Endothelial cell of umbilical vein (primary cell): ENCODE results near the gene CLIP1. TPM values are rescaled to one million over a fixed set of nuclear protein-coding genes. Genes with fewer than 3 reads are reported as not detected.

Experiments used
- BruUV-seq: library from RNA; stranded (reverse); fragments of 400-500 nt; replicated peaks from 2 replicates; lab custom pipeline; 2021; lab: Mats Ljungman, UMichigan
- CTCF ChIA-PET: fragments of 300-600, 350-600 bp; sonication (Branson Sonifier 250); formaldehyde crosslinking; loops from one replicate; lab custom pipeline; 2021; ENCODE audit warnings: antibody characterized with exemption, inconsistent platforms; lab: Charles Lee
- POLR2A ChIA-PET: fragments of 300-600, 350-600 bp; sonication (Branson Sonifier 250); formaldehyde crosslinking; loops from one replicate; lab custom pipeline; 2021; ENCODE audit warnings: antibody characterized with exemption, inconsistent platforms; lab: Charles Lee
- DNase-seq: peaks from one replicate; pipeline ENCODE4 v3.0.0-alpha.2; 2011; ENCODE audit warnings: low read depth, low spot score
- FAIRE-seq: peaks from 2 replicates; lab custom pipeline; 2011; peaks lifted over from hg19 to GRCh38; lab: Jason Lieb, UNC
- H2AFZ ChIP-seq: 2 replicates; pipeline ENCODE4 v1.6.0; 2012; ENCODE audit warnings: low read depth, low read length, control low read depth, inconsistent platforms
- H3K27ac ChIP-seq: 2 replicates; pipeline ENCODE4 v1.5.1; 2011; ENCODE audit warnings: low read depth, mild to moderate bottlenecking, control low read depth, low read length, moderate library complexity; ENCODE audit not compliant: insufficient read depth
- H3K27me3 ChIP-seq, 2 experiments: 2 replicates each; pipeline versions ENCODE4 v1.6.0 to v1.6.1; 2011; ENCODE audit warnings: low read length in 2 of 2, mixed read lengths in 1 of 2; ENCODE audit not compliant: control insufficient read depth in 2 of 2, insufficient read depth in 2 of 2
- H3K36me3 ChIP-seq, 2 experiments: 2 replicates in 1 of 2; 3 replicates in 1 of 2; pipeline ENCODE4 v1.5.1; 2011; ENCODE audit warnings: low read length in 2 of 2, mild to moderate bottlenecking in 1 of 2, moderate library complexity in 1 of 2; ENCODE audit not compliant: control insufficient read depth in 2 of 2, insufficient read depth in 2 of 2; ENCODE audit errors: extremely low read depth in 1 of 2
- H3K4me1 ChIP-seq: 3 replicates; pipeline ENCODE4 v1.5.1; 2011; ENCODE audit warnings: mild to moderate bottlenecking, low read length; ENCODE audit not compliant: control insufficient read depth, insufficient read depth; ENCODE audit errors: extremely low read depth
- H3K4me2 ChIP-seq: 2 replicates; pipeline ENCODE4 v1.6.1; 2011; ENCODE audit warnings: low read length, control low read depth, mixed read lengths; ENCODE audit not compliant: insufficient read depth
- H3K4me3 ChIP-seq, 3 experiments: fragments of 200-600 bp in 1 of 3; sonication (generic), shearing (Covaris generic) in 1 of 3; replicated peaks in 1 of 3; 2 replicates each; pipeline ENCODE4 v1.5.1; 2011 to 2016; ENCODE audit warnings: control low read depth in 3 of 3, low read length in 3 of 3, mild to moderate bottlenecking in 2 of 3, inconsistent platforms in 1 of 3, low read depth in 1 of 3, moderate library complexity in 1 of 3; ENCODE audit not compliant: insufficient read depth in 1 of 3
- H3K79me2 ChIP-seq: 2 replicates; pipeline ENCODE4 v1.6.0; 2012; ENCODE audit warnings: low read length, inconsistent platforms; ENCODE audit not compliant: control insufficient read depth, insufficient read depth
- H3K9ac ChIP-seq: replicated peaks from 2 replicates; pipeline ENCODE3; 2011; ENCODE audit warnings: low read length, control low read depth; ENCODE audit not compliant: insufficient read depth; ENCODE audit errors: extremely low read depth
- H3K9me1 ChIP-seq: replicated peaks from 3 replicates; pipeline ENCODE4 v1.6.0; 2011; ENCODE audit warnings: mild to moderate bottlenecking, low read length; ENCODE audit not compliant: control insufficient read depth, insufficient read depth; ENCODE audit errors: extremely low read depth
- H3K9me3 ChIP-seq: replicated peaks from 2 replicates; pipeline ENCODE4 v1.5.1; 2012; ENCODE audit warnings: low read length, inconsistent platforms; ENCODE audit not compliant: control insufficient read depth, insufficient read depth
- H4K20me1 ChIP-seq: replicated peaks from 2 replicates; pipeline ENCODE3; 2011; ENCODE audit warnings: mild to moderate bottlenecking, low read length; ENCODE audit not compliant: control insufficient read depth, insufficient read depth; ENCODE audit errors: extremely low read depth
- EZH2 ChIP-seq: IDR thresholded peaks from 2 replicates; pipeline ENCODE4 v1.6.1; 2012; ENCODE audit warnings: borderline replicate concordance, low read depth, mild to moderate bottlenecking, moderate library complexity, low read length, inconsistent platforms; ENCODE audit not compliant: severe bottlenecking
- FOS ChIP-seq: IDR thresholded peaks from 2 replicates; pipeline ENCODE4 v1.6.1; 2011; ENCODE audit warnings: mild to moderate bottlenecking, low read length, moderate library complexity, borderline replicate concordance; ENCODE audit not compliant: insufficient read depth
- GATA2 ChIP-seq: IDR thresholded peaks from 2 replicates; pipeline ENCODE4 v1.7.0; 2011; ENCODE audit warnings: low read depth, mild to moderate bottlenecking, moderate library complexity, mixed read lengths, low read length; ENCODE audit not compliant: insufficient read length, insufficient read depth
- JUN ChIP-seq: IDR thresholded peaks from 2 replicates; pipeline ENCODE4 v1.6.1; 2011; ENCODE audit warnings: borderline replicate concordance, low read depth; ENCODE audit not compliant: insufficient read length, insufficient read depth
- MYC ChIP-seq: IDR thresholded peaks from one replicate; pipeline ENCODE4 v1.6.1; 2011; ENCODE audit warnings: mild to moderate bottlenecking, low read depth, low read length
- POLR2A ChIP-seq: IDR thresholded peaks from 2 replicates; pipeline ENCODE4 v1.6.1; 2012; ENCODE audit warnings: low read depth, mild to moderate bottlenecking, control low read depth, low read length
- POLR2AphosphoS5 ChIP-seq: IDR thresholded peaks from 2 replicates; pipeline ENCODE4 v1.6.1; 2012; ENCODE audit warnings: low read depth, mild to moderate bottlenecking, control low read depth, low read length, moderate library complexity; ENCODE audit not compliant: insufficient read depth
- dilution Hi-C: fragments of 300-500 bp; cut with MboI; formaldehyde crosslinking; loops from one replicate; pipeline ENCODE4 v1.15.0; 2019; ENCODE audit warnings: low sequenced_read_pairs; ENCODE audit not compliant: extremely low pct_ligation_motif_present
- intact Hi-C: fragments of 100-400 bp; cut with micrococcal nuclease; formaldehyde crosslinking; loops from one replicate; pipeline ENCODE4 v1.10.0; 2022
- polyA plus RNA-seq, 4 experiments: library from polyadenylated mRNA; depleted of rRNA in 3 of 4; stranded (reverse) in 3 of 4; unstranded in 1 of 4; fragments of >200 nt; gene quantifications; 2 replicates each; pipeline versions ENCODE4 v1.2.1 to v1.2.3, GENCODE V29; 2011 to 2012; ENCODE audit warnings: missing spikeins in 1 of 4
- total RNA-seq: library from RNA; stranded (reverse); gene quantifications from 2 replicates; pipeline ENCODE4 v1.2.3, GENCODE V29; 2021
- TF ChIP-seq, protein P1 (sequence below): IDR thresholded peaks from 2 replicates; pipeline ENCODE4 v1.6.1; 2011; ENCODE audit not compliant: insufficient read depth, insufficient read length
- TF ChIP-seq, protein P2 (sequence below), 2 donors: IDR thresholded peaks; 1 replicate in 1 of 2; 2 replicates in 1 of 2; pipeline ENCODE4 v1.5.1; 2011; ENCODE audit warnings: low read length in 2 of 2, mild to moderate bottlenecking in 2 of 2, moderate library complexity in 2 of 2, control low read depth in 1 of 2, inconsistent platforms in 1 of 2, low read depth in 1 of 2; ENCODE audit not compliant: insufficient read depth in 1 of 2; ENCODE audit errors: extremely low read depth in 1 of 2

CLIP1 gene
- total and polyA plus RNA-seq, 2 donors (not counting 3 experiments of a cell fraction or from before 2014, with no cell fraction given), result 56.5 to 84.3 TPM

DNA sequence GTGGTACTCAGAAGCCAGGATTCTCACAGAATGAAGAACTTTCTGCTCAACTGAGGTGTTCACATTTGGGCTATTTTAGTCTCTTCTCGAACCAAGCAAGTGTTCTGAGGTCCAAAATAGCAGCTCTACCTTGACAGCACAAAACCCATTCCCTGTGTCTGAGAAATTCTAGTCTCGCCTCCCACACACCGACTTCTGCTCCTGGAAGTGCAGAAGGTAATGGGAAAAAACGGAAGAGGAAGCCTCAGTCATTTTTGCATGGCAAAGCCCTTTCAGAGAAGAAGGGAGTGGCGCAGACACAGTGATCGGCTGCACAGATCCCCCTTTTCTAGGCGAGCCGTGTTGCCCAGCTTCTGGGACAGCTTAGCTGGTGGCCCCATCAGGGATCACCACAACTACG lies 125.0 kb downstream of the CLIP1 start:
- FAIRE-seq, result no peak
- H3K36me3 ChIP-seq, result peaks cover 8 to 13% of the 10 kb centered on the region in 2 experiments
- CTCF ChIA-PET, result interaction anchor here (1.0 to 1.4 kb wide), 2 partner anchors 25 to 30 kb away, joined by 3 read pairs; no protein-coding TSS in a partner anchor

More for the DNA sequence above, 125.0 kb downstream of the CLIP1 start:
- no peaks in the 10 kb centered on the region for H3K4me1 ChIP-seq
- TF ChIP-seq MYC (no peak), FOS (no peak), JUN (no peak), POLR2A (no peak), POLR2AphosphoS5 (no peak), GATA2 (no peak), EZH2 (no peak)
- TF ChIP-seq, protein P1, sequence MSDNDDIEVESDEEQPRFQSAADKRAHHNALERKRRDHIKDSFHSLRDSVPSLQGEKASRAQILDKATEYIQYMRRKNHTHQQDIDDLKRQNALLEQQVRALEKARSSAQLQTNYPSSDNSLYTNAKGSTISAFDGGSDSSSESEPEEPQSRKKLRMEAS, result no peak
- TF ChIP-seq, protein P2, sequence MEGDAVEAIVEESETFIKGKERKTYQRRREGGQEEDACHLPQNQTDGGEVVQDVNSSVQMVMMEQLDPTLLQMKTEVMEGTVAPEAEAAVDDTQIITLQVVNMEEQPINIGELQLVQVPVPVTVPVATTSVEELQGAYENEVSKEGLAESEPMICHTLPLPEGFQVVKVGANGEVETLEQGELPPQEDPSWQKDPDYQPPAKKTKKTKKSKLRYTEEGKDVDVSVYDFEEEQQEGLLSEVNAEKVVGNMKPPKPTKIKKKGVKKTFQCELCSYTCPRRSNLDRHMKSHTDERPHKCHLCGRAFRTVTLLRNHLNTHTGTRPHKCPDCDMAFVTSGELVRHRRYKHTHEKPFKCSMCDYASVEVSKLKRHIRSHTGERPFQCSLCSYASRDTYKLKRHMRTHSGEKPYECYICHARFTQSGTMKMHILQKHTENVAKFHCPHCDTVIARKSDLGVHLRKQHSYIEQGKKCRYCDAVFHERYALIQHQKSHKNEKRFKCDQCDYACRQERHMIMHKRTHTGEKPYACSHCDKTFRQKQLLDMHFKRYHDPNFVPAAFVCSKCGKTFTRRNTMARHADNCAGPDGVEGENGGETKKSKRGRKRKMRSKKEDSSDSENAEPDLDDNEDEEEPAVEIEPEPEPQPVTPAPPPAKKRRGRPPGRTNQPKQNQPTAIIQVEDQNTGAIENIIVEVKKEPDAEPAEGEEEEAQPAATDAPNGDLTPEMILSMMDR (IDR thresholded peaks at IDR 0.05; ENCODE audit: extremely low read depth in 1 of 2, insufficient read depth in 1 of 2, low read depth in 1 of 2, low read length in 2 of 2), result no peak
- H3K79me2 ChIP-seq, result no peaks in the 10 kb centered on the region
- no peaks in the 10 kb centered on the region for H3K27me3 ChIP-seq
- no peaks in the 10 kb centered on the region for H3K9me1 ChIP-seq
- H3K9me3 ChIP-seq, result no peaks in the 10 kb centered on the region
- no peak for DNase-seq
- intact Hi-C loops (no loop called here), dilution Hi-C loops (no loop called here)
- H2AFZ ChIP-seq, result no peak overlapping the region
- no peak overlapping the region for H3K4me3 ChIP-seq
- H3K9ac ChIP-seq, result no peak overlapping the region
- no TSS peak for BruUV-seq
- no peak overlapping the region for H3K4me2 ChIP-seq
- H3K27ac ChIP-seq, result no peak overlapping the region
- POLR2A ChIA-PET, result no interaction called here
- no peaks in the 10 kb centered on the region for H4K20me1 ChIP-seq
